ENCODE measurements around the gene NPIPB8.

- TF ChIP-seq CTCF (conservative IDR thresholded peaks at IDR 0.05; ENCODE audit: low read depth, low read length) (no peak), EZH2phosphoT487 (IDR thresholded peaks at IDR 0.05; ENCODE audit: borderline replicate concordance, low read length) (no peak), EZH2 (IDR thresholded peaks at IDR 0.05; ENCODE audit: low read length, unreplicated experiment) (no peak)
Measured at GRCh38 chr16:28609631-28610594, 28.0 kb upstream of the NPIPB8 start, which contains the start of gene SULT1A1.

Data from PC-3 (cell line).